Activated naive CD4-positive, alpha-beta T cell treated with anti-CD3 and anti-CD28 coated beads, Interleukin-2, amount 50 U/mL, for 24 hours (primary cell): ENCODE results near the gene ABI3.
"Not testable (repeated sequence)": the region's sequence is repeated elsewhere in the genome, so short reads cannot be mapped to it uniquely, and the experiment has no call there.

Source experiments
- H3K27ac Mint-ChIP-seq: one replicate; pipeline ENCODE4 v1.8.0; 2021; ENCODE audit warnings: mild to moderate bottlenecking, mixed read lengths
- H3K27me3 Mint-ChIP-seq: one replicate; pipeline ENCODE4 v1.8.0; 2021; ENCODE audit warnings: mixed read lengths
- H3K36me3 Mint-ChIP-seq: one replicate; pipeline ENCODE4 v1.8.0; 2021; ENCODE audit warnings: mixed read lengths
- H3K4me1 Mint-ChIP-seq: one replicate; pipeline ENCODE4 v1.8.0; 2021; ENCODE audit warnings: mixed read lengths
- H3K4me3 Mint-ChIP-seq: one replicate; pipeline ENCODE4 v1.8.0; 2021; ENCODE audit warnings: mild to moderate bottlenecking, mixed read lengths
- H3K9me3 Mint-ChIP-seq: one replicate; pipeline ENCODE4 v1.8.0; 2021; ENCODE audit warnings: mixed read lengths

ABI3 gene

GRCh38 chr17:49249292-49249794 lies 38.8 kb downstream of the ABI3 start:
- Mint-ChIP-seq H3K27ac (no peak overlapping the region), H3K4me3 (no peak overlapping the region), H3K9me3 (no peaks in the 10 kb centered on the region)

DNA sequence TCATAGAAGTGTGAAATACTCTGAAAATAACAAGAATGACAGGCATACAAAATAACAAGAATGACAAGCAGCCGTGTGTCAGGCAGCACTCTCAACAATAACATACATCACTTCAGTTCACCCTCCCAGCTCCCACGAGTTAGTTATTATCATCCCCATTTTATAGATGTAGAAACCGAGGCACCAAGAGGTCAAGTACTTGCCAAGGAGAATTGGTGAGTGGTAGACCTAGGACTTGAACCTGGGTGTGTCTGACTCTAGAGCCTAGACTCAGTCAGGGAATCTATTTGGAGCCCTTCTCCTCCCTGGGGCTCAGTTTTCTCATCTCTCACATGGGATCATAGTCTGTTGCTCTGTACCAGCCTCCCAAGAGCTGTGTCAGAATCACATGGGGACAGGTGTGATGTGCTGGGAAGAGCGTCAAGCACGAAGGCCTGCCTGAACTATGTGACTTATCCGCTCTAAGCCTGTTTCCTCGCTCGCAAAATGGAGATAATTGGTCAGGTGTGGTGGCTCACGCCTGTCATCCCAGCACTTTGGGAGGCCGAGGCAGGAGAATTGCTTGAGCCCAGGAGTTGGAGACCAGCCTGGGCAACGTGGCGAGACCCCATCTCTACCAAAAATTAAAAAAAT lies 39.5 kb downstream of the ABI3 start:
- no peaks in the 10 kb centered on the region for H3K9me3 Mint-ChIP-seq
- H3K36me3 Mint-ChIP-seq, result no peaks in the 10 kb centered on the region
- H3K4me3 Mint-ChIP-seq, result no peak overlapping the region

More at GRCh38 chr17:49249292-49249794, 38.8 kb downstream of the ABI3 start:
- H3K4me1 Mint-ChIP-seq, result no peaks in the 10 kb centered on the region
- H3K36me3 Mint-ChIP-seq, result no peaks in the 10 kb centered on the region
- H3K27me3 Mint-ChIP-seq, result no peaks in the 10 kb centered on the region

GRCh38 chr17:49252148-49252695 lies 41.7 kb downstream of the ABI3 start:
- H3K4me1 Mint-ChIP-seq, result no peaks in the 10 kb centered on the region
- H3K27ac Mint-ChIP-seq, result no peak overlapping the region
- H3K4me3 Mint-ChIP-seq, result no peak overlapping the region
- H3K27me3 Mint-ChIP-seq, result no peaks in the 10 kb centered on the region
- no peaks in the 10 kb centered on the region for H3K36me3 Mint-ChIP-seq
- H3K9me3 Mint-ChIP-seq, result no peaks in the 10 kb centered on the region

More for the DNA sequence above, 39.5 kb downstream of the ABI3 start:
- no peaks in the 10 kb centered on the region for H3K4me1 Mint-ChIP-seq
- H3K27ac Mint-ChIP-seq, result no peak overlapping the region
- H3K27me3 Mint-ChIP-seq, result no peaks in the 10 kb centered on the region

- no peaks in the 10 kb centered on the region for H3K36me3 Mint-ChIP-seq
- H3K27me3 Mint-ChIP-seq, result no peaks in the 10 kb centered on the region
- no peak overlapping the region for H3K4me3 Mint-ChIP-seq
- no peaks in the 10 kb centered on the region for H3K9me3 Mint-ChIP-seq
- H3K4me1 Mint-ChIP-seq, result no peaks in the 10 kb centered on the region
- no peak overlapping the region for H3K27ac Mint-ChIP-seq
These were observed 43.6 kb downstream of the ABI3 start for GRCh38 chr17:49254066-49254465.

- Mint-ChIP-seq H3K36me3 (no peaks in the 10 kb centered on the region), H3K27me3 (no peaks in the 10 kb centered on the region), H3K9me3 (no peaks in the 10 kb centered on the region), H3K27ac (no peak overlapping the region), H3K4me1 (peaks cover 9% of the 10 kb centered on the region), H3K4me3 (no peak overlapping the region)
These were observed 44.6 kb downstream of the ABI3 start for GRCh38 chr17:49255125-49255524.

- peaks cover 17% of the 10 kb centered on the region for H3K4me1 Mint-ChIP-seq
- H3K27me3 Mint-ChIP-seq, result no peaks in the 10 kb centered on the region
- no peak overlapping the region for H3K4me3 Mint-ChIP-seq
- H3K9me3 Mint-ChIP-seq, result no peaks in the 10 kb centered on the region
- no peaks in the 10 kb centered on the region for H3K36me3 Mint-ChIP-seq
- H3K27ac Mint-ChIP-seq, result no peak overlapping the region
These were observed 47.9 kb downstream of the ABI3 start for GRCh38 chr17:49258394-49258793.

DNA sequence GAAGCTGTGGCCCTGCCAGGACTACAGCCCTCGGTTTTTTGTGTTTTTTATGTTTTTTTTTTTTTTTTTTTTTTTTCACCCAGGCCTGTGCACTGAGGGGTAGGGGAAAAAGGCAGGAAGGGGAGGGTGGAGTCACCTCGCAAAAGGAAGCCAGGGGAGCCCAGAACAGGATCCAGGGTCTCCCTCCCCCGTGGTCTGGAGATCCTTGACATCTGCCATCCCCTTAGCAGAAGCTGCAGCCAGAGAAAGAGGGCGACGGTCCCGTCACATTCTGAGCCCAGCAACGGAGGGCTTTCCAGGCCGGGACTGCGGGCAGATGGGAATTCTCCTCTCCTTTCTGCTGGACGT lies 49.1 kb downstream of the ABI3 start:
- Mint-ChIP-seq H3K4me1 (peaks cover 17% of the 10 kb centered on the region), H3K27ac (no peak overlapping the region), H3K4me3 (peak overlapping the region; percentile 86), H3K9me3 (no peaks in the 10 kb centered on the region), H3K36me3 (no peaks in the 10 kb centered on the region), H3K27me3 (no peaks in the 10 kb centered on the region)

- Mint-ChIP-seq H3K4me3 (peak overlapping the region; percentile 86), H3K4me1 (peaks cover 17% of the 10 kb centered on the region), H3K9me3 (no peaks in the 10 kb centered on the region), H3K27me3 (peaks cover 2% of the 10 kb centered on the region), H3K27ac (peak overlapping the region; percentile 76), H3K36me3 (no peaks in the 10 kb centered on the region)
These were observed 49.7 kb downstream of the ABI3 start for GRCh38 chr17:49260011-49260816.

- Mint-ChIP-seq H3K4me3 (peak overlapping the region; percentile 82), H3K27me3 (peaks cover 2% of the 10 kb centered on the region), H3K36me3 (no peaks in the 10 kb centered on the region), H3K4me1 (peaks cover 17% of the 10 kb centered on the region), H3K9me3 (no peaks in the 10 kb centered on the region), H3K27ac (peak overlapping the region; percentile 76)
These were observed 50.3 kb downstream of the ABI3 start for GRCh38 chr17:49260817-49261291.

- not testable (repeated sequence) for H3K9me3 Mint-ChIP-seq, H3K36me3 Mint-ChIP-seq, H3K4me3 Mint-ChIP-seq, H3K27me3 Mint-ChIP-seq, H3K27ac Mint-ChIP-seq
- peaks cover 17% of the 10 kb centered on the region for H3K4me1 Mint-ChIP-seq
These were observed 51.0 kb downstream of the ABI3 start for GRCh38 chr17:49261540-49261939.

DNA sequence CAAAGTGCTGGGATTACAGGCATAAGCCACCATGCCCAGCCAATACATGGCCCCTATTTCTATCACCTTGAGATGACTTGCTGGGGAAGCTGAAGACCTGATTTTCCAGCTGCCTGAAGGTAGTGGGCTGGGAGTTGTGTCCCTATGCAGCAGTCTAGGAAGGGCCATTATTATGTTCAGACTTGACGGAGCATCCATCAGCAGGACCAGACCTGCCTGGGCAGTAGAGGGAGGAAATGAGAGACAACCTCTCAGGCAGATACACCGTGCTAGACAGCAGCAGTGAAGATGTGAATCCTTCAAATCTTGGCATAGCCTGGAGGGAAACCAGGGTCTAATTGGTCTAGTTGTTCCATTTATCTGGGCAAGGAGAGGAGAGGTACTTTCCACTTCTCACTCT lies 55.7 kb downstream of the ABI3 start:
- no peak overlapping the region for H3K27ac Mint-ChIP-seq
- H3K4me1 Mint-ChIP-seq, result peaks cover 1% of the 10 kb centered on the region
- no peaks in the 10 kb centered on the region for H3K36me3 Mint-ChIP-seq
- no peaks in the 10 kb centered on the region for H3K9me3 Mint-ChIP-seq
- no peak overlapping the region for H3K4me3 Mint-ChIP-seq
- peaks cover 2% of the 10 kb centered on the region for H3K27me3 Mint-ChIP-seq

DNA sequence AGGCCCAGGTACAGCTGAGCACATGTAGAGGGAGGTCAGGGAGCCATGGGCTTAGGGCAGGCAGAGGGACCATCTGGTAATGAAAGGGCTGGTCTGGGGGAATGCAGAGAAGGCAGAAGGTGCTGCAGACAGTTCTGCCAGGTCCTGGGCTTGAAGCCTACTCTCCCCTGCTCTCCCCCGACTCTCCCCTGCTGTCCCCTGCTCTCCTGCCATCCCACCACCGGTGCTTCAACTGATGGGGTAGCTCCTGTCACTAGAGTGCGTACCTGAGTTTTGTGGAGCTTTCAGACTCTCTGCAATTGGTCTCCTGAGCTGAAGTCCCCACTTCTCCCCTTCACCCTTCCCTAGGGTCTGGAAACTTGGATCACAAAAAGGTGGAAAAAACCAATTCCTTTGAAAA lies 57.4 kb downstream of the ABI3 start:
- Mint-ChIP-seq H3K27me3 (peaks cover 2% of the 10 kb centered on the region), H3K36me3 (no peaks in the 10 kb centered on the region), H3K4me3 (no peak overlapping the region), H3K27ac (no peak overlapping the region), H3K4me1 (no peaks in the 10 kb centered on the region), H3K9me3 (no peaks in the 10 kb centered on the region)

GRCh38 chr17:49269356-49269755 lies 58.8 kb downstream of the ABI3 start:
- Mint-ChIP-seq H3K4me3 (no peak overlapping the region), H3K27ac (no peak overlapping the region), H3K4me1 (no peaks in the 10 kb centered on the region), H3K27me3 (peaks cover 2% of the 10 kb centered on the region), H3K36me3 (no peaks in the 10 kb centered on the region), H3K9me3 (no peaks in the 10 kb centered on the region)
